Measurements from ENCODE around the gene LILRB1. TPM values are rescaled to one million over a fixed set of nuclear protein-coding genes. Genes with fewer than 3 reads are reported as not detected.
"Not testable (repeated sequence)": the region's sequence is repeated elsewhere in the genome, so short reads cannot be mapped to it uniquely, and the experiment has no call there.

Gene LILRB1
- polyA plus RNA-seq, 1 of the 3 experiments (the other 2 are of a cell fraction), result not detected

DNA sequence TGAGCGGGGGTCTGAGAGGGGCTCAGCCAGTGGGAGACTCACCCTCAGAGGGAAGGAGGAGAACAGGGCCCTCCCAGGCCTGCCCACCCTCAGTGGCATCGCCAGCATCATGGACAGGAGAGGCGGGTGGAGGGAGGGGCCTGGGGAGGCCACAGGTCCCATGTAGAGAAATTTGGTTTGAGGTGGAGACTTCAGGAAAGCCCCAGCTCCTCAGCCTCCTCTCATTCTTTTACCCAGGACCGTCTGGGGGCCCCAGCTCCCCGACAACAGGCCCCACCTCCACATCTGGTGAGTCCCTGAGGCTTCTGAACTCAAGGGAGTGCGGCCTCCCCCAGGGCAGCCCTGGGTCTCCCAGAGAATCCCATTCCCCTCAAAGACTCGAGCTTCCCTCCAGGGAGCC is 3.1 kb downstream of the LILRB1 start:
- Histone ChIP-seq H3K9me2 (no peaks in the 10 kb centered on the region), H3K27ac (ENCODE audit: low read depth in 2 of 2, low read length in 1 of 2) (no peak overlapping the region), H3K79me2 (ENCODE audit: insufficient read depth) (no peaks in the 10 kb centered on the region), H3K36me3 (replicated peaks in 1 of 2; ENCODE audit: control insufficient read depth in 1 of 2, insufficient read depth in 2 of 2, low read length in 1 of 2) (no peaks in the 10 kb centered on the region), H4K20me1 (ENCODE audit: insufficient read depth) (no peaks in the 10 kb centered on the region), H3K4me1 (ENCODE audit: control insufficient read depth in 1 of 2, insufficient read depth in 2 of 2, low read depth in 1 of 2, low read length in 1 of 2) (no peaks in the 10 kb centered on the region), H2AFZ (ENCODE audit: low read depth) (no peak overlapping the region), H3K27me3 (ENCODE audit: insufficient read depth) (peaks cover 54% of the 10 kb centered on the region), H3K9ac (no peak overlapping the region), H3F3A (replicated peaks; ENCODE audit: insufficient read depth) (no peaks in the 10 kb centered on the region), H3K4me2 (no peak overlapping the region), H3K9me3 (no peaks in the 10 kb centered on the region), H3K4me3 (ENCODE audit: low read depth in 2 of 2, low read length in 1 of 2) (no peak overlapping the region)
- no peak for DNase-seq
- TF ChIP-seq, protein P1, sequence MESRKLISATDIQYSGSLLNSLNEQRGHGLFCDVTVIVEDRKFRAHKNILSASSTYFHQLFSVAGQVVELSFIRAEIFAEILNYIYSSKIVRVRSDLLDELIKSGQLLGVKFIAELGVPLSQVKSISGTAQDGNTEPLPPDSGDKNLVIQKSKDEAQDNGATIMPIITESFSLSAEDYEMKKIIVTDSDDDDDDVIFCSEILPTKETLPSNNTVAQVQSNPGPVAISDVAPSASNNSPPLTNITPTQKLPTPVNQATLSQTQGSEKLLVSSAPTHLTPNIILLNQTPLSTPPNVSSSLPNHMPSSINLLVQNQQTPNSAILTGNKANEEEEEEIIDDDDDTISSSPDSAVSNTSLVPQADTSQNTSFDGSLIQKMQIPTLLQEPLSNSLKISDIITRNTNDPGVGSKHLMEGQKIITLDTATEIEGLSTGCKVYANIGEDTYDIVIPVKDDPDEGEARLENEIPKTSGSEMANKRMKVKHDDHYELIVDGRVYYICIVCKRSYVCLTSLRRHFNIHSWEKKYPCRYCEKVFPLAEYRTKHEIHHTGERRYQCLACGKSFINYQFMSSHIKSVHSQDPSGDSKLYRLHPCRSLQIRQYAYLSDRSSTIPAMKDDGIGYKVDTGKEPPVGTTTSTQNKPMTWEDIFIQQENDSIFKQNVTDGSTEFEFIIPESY (IDR thresholded peaks at IDR 0.05; ENCODE audit: borderline replicate concordance, low read depth), result no peak
- TF ChIP-seq, protein P2, sequence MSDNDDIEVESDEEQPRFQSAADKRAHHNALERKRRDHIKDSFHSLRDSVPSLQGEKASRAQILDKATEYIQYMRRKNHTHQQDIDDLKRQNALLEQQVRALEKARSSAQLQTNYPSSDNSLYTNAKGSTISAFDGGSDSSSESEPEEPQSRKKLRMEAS (IDR thresholded peaks at IDR 0.05; ENCODE audit: low read depth), result no peak
- no peak for TF ChIP-seq SIN3A (IDR thresholded peaks at IDR 0.05; ENCODE audit: borderline replicate concordance, low read depth, low read length)
- no peak for TF ChIP-seq FOXJ3 (CRISPR knock-in tag; IDR thresholded peaks at IDR 0.05)
- TF ChIP-seq, protein P3, sequence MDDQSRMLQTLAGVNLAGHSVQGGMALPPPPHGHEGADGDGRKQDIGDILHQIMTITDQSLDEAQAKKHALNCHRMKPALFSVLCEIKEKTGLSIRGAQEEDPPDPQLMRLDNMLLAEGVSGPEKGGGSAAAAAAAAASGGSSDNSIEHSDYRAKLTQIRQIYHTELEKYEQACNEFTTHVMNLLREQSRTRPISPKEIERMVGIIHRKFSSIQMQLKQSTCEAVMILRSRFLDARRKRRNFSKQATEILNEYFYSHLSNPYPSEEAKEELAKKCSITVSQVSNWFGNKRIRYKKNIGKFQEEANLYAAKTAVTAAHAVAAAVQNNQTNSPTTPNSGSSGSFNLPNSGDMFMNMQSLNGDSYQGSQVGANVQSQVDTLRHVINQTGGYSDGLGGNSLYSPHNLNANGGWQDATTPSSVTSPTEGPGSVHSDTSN (IDR thresholded peaks at IDR 0.05), result no peak
- TF ChIP-seq TAF1 (IDR thresholded peaks at IDR 0.05; ENCODE audit: borderline replicate concordance, low read depth, low read length), result no peak
- no peak for TF ChIP-seq RFX5 (IDR thresholded peaks at IDR 0.05; ENCODE audit: low read length)
- no peak for TF ChIP-seq MXI1 (IDR thresholded peaks at IDR 0.05; ENCODE audit: low read depth, low read length)
- CTCF ChIA-PET, result no interaction called here
- WGBS (ENCODE audit: low lambda C conversion rate), result 11% methylated on average over 3 of the region's 7 CpGs
- POLR2A ChIA-PET, result no interaction called here

DNA sequence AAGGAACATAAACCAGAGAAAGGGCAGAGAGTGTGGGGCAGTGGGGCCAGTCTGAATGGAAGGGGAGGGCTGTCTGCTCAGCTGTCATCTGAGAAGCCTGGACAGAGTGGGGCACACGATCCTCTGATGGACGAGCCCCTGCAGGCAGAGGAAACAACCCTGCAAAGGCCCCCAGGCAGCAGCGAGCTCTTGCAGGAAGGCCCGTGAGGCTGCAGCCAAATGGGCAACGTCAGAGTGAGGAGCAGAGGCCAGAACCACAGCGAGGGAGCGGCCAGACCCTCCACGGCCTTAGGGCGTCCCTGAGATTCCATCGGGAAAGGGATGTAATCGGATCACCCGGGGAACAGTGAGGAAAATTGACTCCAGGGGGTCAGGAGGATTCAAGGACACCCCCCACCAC is 5.8 kb downstream of the LILRB1 start:
- H3K27ac ChIP-seq (ENCODE audit: low read depth in 2 of 2, low read length in 1 of 2); H3F3A ChIP-seq (replicated peaks; ENCODE audit: insufficient read depth); H3K9ac ChIP-seq; H3K9me2 ChIP-seq; H3K9me3 ChIP-seq; H2AFZ ChIP-seq (ENCODE audit: low read depth); H3K4me2 ChIP-seq; H3K79me2 ChIP-seq (ENCODE audit: insufficient read depth); H3K36me3 ChIP-seq (replicated peaks in 1 of 2; ENCODE audit: control insufficient read depth in 1 of 2, insufficient read depth in 2 of 2, low read length in 1 of 2); H4K20me1 ChIP-seq (ENCODE audit: insufficient read depth); CTCF ChIA-PET; H3K4me3 ChIP-seq (ENCODE audit: low read depth in 2 of 2, low read length in 1 of 2); POLR2A ChIA-PET; H3K4me1 ChIP-seq (ENCODE audit: control insufficient read depth in 1 of 2, insufficient read depth in 2 of 2, low read depth in 1 of 2, low read length in 1 of 2); DNase-seq: not testable (repeated sequence)
- 10% methylated on average over 5 of the region's 12 CpGs for WGBS (ENCODE audit: low lambda C conversion rate)
- peaks cover 48% of the 10 kb centered on the region; the same call in 1 of the 2 replicates for H3K27me3 ChIP-seq (ENCODE audit: insufficient read depth)

DNA sequence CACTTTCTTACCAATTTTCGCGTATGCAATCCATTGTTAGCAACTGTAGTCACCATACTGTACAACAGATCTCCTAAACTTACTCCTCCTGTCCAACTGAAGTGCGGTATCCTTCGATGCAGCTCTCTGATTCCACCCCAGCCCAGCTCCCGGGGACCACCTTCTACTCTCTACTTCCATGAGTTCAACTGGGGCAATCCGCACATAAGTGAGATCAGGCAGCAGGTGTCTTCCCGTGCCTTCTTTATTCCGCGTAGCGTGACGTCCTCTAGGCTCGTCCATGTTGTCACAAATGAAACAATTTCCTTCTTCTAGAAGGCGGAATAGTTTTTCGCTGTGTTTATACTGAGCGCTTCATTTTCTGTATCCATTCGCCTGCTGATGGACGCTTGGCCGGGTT is 8.4 kb downstream of the LILRB1 start:
- DNase-seq, result no peak
- ChIA-PET POLR2A (no interaction called here), CTCF (interaction anchor here (0.7 kb wide), 1 partner anchor 16 kb away, joined by 3 read pairs; no protein-coding TSS in a partner anchor)
- H3K36me3 ChIP-seq (replicated peaks in 1 of 2; ENCODE audit: control insufficient read depth in 1 of 2, insufficient read depth in 2 of 2, low read length in 1 of 2), result no peaks in the 10 kb centered on the region
- no peaks in the 10 kb centered on the region for H3K79me2 ChIP-seq (ENCODE audit: insufficient read depth)
- TF ChIP-seq POLR2AphosphoS5 (IDR thresholded peaks at IDR 0.05; ENCODE audit: low read depth, low read length) (no peak), NRF1 (IDR thresholded peaks at IDR 0.05; ENCODE audit: low read depth, low read length) (no peak)
- WGBS (ENCODE audit: low lambda C conversion rate), result 18% methylated on average over 18 of the region's 18 CpGs
- H3K9me2 ChIP-seq, result no peaks in the 10 kb centered on the region
- H3K4me2 ChIP-seq, result no peak overlapping the region
- H3K9me3 ChIP-seq, result no peaks in the 10 kb centered on the region
- no peak overlapping the region for H2AFZ ChIP-seq (ENCODE audit: low read depth)
- H3K27ac ChIP-seq (ENCODE audit: low read depth in 2 of 2, low read length in 1 of 2), result no peak overlapping the region
- H3K4me1 ChIP-seq (ENCODE audit: control insufficient read depth in 1 of 2, insufficient read depth in 2 of 2, low read depth in 1 of 2, low read length in 1 of 2), result no peaks in the 10 kb centered on the region
- peaks cover 33% of the 10 kb centered on the region; the same call in 1 of the 2 replicates for H3K27me3 ChIP-seq (ENCODE audit: insufficient read depth)
- no peaks in the 10 kb centered on the region for H3F3A ChIP-seq (replicated peaks; ENCODE audit: insufficient read depth)
- H3K4me3 ChIP-seq (ENCODE audit: low read depth in 2 of 2, low read length in 1 of 2), result no peak overlapping the region
- H3K9ac ChIP-seq, result no peak overlapping the region
- no peaks in the 10 kb centered on the region for H4K20me1 ChIP-seq (ENCODE audit: insufficient read depth)

DNA sequence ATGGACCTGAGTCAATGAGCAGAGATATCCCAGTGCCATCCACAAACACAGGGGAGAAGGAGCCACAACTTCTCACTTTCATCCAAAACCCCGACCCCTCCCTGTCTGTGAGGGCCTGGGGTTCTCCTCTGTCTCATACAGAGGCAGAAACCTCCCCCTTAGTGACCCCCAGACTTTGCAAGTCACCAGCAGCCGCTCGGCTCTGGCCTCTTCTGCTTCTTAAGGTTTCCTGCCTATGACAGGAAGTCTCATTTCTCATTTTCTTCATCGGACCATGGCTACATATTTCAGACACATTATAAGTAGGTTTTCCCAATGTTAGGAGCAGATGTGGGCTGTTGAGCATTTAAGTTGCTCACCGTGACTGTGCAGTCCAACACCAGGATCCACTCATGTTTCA is 12.7 kb downstream of the LILRB1 start:
- DNase-seq, CTCF ChIA-PET: not testable (repeated sequence)

More for the DNA sequence above, 12.7 kb downstream of the LILRB1 start:
- H3K9me3 ChIP-seq; POLR2A ChIA-PET; H3K4me3 ChIP-seq (ENCODE audit: low read depth in 2 of 2, low read length in 1 of 2); H3K27ac ChIP-seq (ENCODE audit: low read depth in 2 of 2, low read length in 1 of 2); H3K79me2 ChIP-seq (ENCODE audit: insufficient read depth); H3F3A ChIP-seq (replicated peaks; ENCODE audit: insufficient read depth); H3K9me2 ChIP-seq; H4K20me1 ChIP-seq (ENCODE audit: insufficient read depth); H3K4me1 ChIP-seq (ENCODE audit: control insufficient read depth in 1 of 2, insufficient read depth in 2 of 2, low read depth in 1 of 2, low read length in 1 of 2); H3K36me3 ChIP-seq (replicated peaks in 1 of 2; ENCODE audit: control insufficient read depth in 1 of 2, insufficient read depth in 2 of 2, low read length in 1 of 2); H2AFZ ChIP-seq (ENCODE audit: low read depth); H3K9ac ChIP-seq; H3K4me2 ChIP-seq: not testable (repeated sequence)
- H3K27me3 ChIP-seq (ENCODE audit: insufficient read depth), result peaks cover 24% of the 10 kb centered on the region; the same call in 1 of the 2 replicates
- WGBS (ENCODE audit: low lambda C conversion rate), result 5% methylated on average over 5 of the region's 5 CpGs

All from SK-N-SH (cell line).